AG10803 (cell line): ENCODE data around the gene DUSP7.
A peak's percentile ranks its signal among the peaks of the same experiment; 100 is the strongest.

Experiments used
- DNase-seq: peaks from one replicate; pipeline ENCODE4 v3.0.0; 2010; ENCODE audit warnings: low read depth
- H3K4me3 ChIP-seq: 2 replicates; pipeline ENCODE4 v1.5.1; 2011; ENCODE audit warnings: mild to moderate bottlenecking, low read length, control low read depth
- CTCF ChIP-seq: conservative IDR thresholded peaks from 2 replicates; pipeline ENCODE4 v1.5.1; 2011; ENCODE audit warnings: mild to moderate bottlenecking, low read length, control low read depth, inconsistent platforms

DUSP7 gene

DNA sequence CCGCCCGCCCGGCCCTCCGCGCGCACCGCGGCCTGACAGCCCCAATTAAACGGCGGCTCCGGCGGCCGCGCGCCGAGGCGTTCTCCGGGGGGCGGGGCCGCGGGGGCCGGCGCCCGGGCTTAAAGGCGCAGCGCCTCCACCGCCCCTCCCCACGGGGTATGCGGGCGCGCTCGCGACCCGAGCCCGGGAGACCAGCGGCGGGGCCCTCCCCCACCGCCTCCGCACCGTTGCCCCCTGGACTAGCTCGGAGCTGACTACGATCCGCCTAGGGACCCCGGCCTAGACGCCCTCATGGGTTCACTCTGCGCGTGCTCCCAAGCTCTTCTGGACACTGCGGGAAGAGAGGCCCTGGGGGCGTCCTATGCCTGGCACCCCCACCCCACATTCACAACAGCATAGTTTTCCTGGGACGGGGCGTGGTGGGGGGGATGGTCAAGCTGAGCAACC, at the start of gene DUSP7:
Gene DUSP7 (minus strand): TSS at position 51 of the 447 bp plus-strand sequence. CDS start 205 bp downstream, outside the sequence.
- peak within 1 kb of the TSS; percentile 95 for H3K4me3 ChIP-seq
- no peak for TF ChIP-seq CTCF
- peak; percentile 50 for DNase-seq

GRCh38 chr3:52104684-52105640, 48.6 kb upstream of the DUSP7 start:
- no peak overlapping the region for H3K4me3 ChIP-seq
- no peak for DNase-seq
- no peak for TF ChIP-seq CTCF

DNA sequence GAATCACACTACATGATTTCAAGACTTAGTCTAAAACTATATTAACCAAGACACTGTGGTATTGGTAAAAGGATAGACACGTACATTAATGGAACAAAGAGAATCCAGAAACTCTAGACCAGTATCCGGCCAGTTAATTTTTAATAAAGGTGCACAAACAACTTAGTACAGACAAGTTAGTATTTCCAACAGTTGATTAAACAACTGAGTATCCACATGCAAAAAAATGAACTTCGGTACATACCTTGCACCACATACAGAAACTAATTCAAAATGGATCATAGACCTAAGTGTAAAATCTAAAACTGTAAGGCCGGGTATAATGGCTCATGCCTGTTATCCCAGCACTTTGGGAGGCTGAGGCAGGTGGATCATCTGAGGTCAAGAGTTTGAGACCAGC, 46.6 kb upstream of the DUSP7 start:
- DNase-seq, result no peak
- no peak overlapping the region for H3K4me3 ChIP-seq
- no peak for TF ChIP-seq CTCF

DNA sequence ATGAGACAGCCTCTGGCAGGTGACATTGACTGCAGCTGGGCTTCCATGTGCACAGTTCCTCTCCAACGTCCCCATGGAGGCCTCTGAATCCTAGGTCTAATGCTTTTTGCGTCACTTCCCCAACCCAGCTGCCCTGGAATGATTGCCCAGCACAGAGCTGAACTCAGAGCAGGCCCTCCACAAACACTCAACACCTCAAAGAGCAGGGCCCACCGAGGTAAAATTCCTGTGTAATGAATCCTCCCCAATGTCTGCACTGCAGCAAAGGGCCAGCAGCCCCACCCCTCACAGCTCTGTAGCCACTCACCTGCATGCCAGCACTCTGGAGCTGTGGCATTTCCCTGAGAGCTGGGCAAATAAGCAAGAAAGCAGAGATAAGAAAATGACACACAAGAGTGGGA, 42.6 kb upstream of the DUSP7 start:
- no peak for TF ChIP-seq CTCF
- no peak for DNase-seq
- no peak overlapping the region for H3K4me3 ChIP-seq

GRCh38 chr3:52097851-52098507, 41.6 kb upstream of the DUSP7 start:
- no peak for TF ChIP-seq CTCF
- no peak for DNase-seq
- H3K4me3 ChIP-seq, result no peak overlapping the region

GRCh38 chr3:52095990-52096775, 39.8 kb upstream of the DUSP7 start:
- no peak for TF ChIP-seq CTCF
- no peak for DNase-seq
- no peak overlapping the region for H3K4me3 ChIP-seq
